GM12864 (cell line): ENCODE results near the gene MCCC2.
"Not testable (repeated sequence)": the region's sequence is repeated elsewhere in the genome, so short reads cannot be mapped to it uniquely, and the experiment has no call there.

Source experiments
- DNase-seq: peaks from one replicate; pipeline ENCODE4 v3.0.0-alpha.2; 2011; ENCODE audit warnings: low read depth
- H3K4me3 ChIP-seq: 2 replicates; pipeline ENCODE4 v1.5.1; 2011; ENCODE audit warnings: mild to moderate bottlenecking, low read depth, low read length, control low read depth
- CTCF ChIP-seq: IDR thresholded peaks from 2 replicates; pipeline ENCODE4 v1.5.1; 2011; ENCODE audit warnings: low read depth, mild to moderate bottlenecking, moderate library complexity, low read length, control low read depth, inconsistent platforms; ENCODE audit errors: missing control alignments

Gene MCCC2

GRCh38 chr5:71586941-71587765 is at the start of gene MCCC2:
MCCC2 (plus strand) TSS chr5:71587340; CDS start chr5:71587426, 86 bp downstream.
- peak within 1 kb of the TSS; percentile 79 for H3K4me3 ChIP-seq
- no peak for TF ChIP-seq CTCF
- DNase-seq: peak; percentile 94

GRCh38 chr5:71537687-71538086 is 49.5 kb upstream of the MCCC2 start:
- no peak for TF ChIP-seq CTCF
- H3K4me3 ChIP-seq: no peak overlapping the region
- no peak for DNase-seq

- H3K4me3 ChIP-seq, DNase-seq: not testable (repeated sequence)
Observed at GRCh38 chr5:71550885-71551284, 36.3 kb upstream of the MCCC2 start.

GRCh38 chr5:71551582-71551981 is 35.6 kb upstream of the MCCC2 start:
- not testable (repeated sequence) for DNase-seq, H3K4me3 ChIP-seq

- not testable (repeated sequence) for H3K4me3 ChIP-seq, DNase-seq
Observed at GRCh38 chr5:71552026-71552749, 35.0 kb upstream of the MCCC2 start.

- no peak for DNase-seq
Observed at GRCh38 chr5:71563161-71563560, 24.0 kb upstream of the MCCC2 start.

GRCh38 chr5:71564895-71565294 is 22.2 kb upstream of the MCCC2 start:
- no peak overlapping the region for H3K4me3 ChIP-seq
- no peak for TF ChIP-seq CTCF
- no peak for DNase-seq

More at GRCh38 chr5:71563161-71563560, 24.0 kb upstream of the MCCC2 start:
- no peak overlapping the region for H3K4me3 ChIP-seq
- no peak for TF ChIP-seq CTCF

- no peak overlapping the region for H3K4me3 ChIP-seq
- no peak for TF ChIP-seq CTCF
- DNase-seq: no peak
Observed at GRCh38 chr5:71569748-71570509, 17.2 kb upstream of the MCCC2 start.

GRCh38 chr5:71571811-71572210 is 15.3 kb upstream of the MCCC2 start:
- not testable (repeated sequence) for DNase-seq, H3K4me3 ChIP-seq
